Dedifferentiated amniotic fluid mesenchymal stem cell (primary cell): ENCODE results near the gene KCNH5.

Experiments
- DNase-seq: peaks from one replicate; pipeline ENCODE4 v3.0.0-alpha.2; 2016; ENCODE audit errors: extremely low spot score

Gene KCNH5

DNA sequence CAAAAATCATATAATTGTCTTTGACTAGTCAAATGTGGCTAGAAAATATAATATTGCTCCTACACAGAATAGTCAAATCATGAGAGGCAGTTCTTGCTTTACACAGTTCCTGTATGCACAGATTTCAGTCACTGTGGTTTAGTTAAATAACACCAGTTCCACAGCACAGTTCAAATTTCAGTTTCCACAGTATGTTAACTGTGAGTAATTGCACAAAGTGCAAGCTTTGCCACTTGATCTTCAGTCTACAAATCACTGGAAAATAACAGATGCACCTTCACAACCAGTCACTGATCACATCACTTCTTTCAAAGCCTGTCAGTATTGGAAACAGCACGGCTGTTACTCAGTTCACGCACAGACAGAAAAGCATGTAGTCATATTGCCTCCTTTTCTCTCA lies 38.7 kb downstream of the KCNH5 start:
- no peak for DNase-seq

DNA sequence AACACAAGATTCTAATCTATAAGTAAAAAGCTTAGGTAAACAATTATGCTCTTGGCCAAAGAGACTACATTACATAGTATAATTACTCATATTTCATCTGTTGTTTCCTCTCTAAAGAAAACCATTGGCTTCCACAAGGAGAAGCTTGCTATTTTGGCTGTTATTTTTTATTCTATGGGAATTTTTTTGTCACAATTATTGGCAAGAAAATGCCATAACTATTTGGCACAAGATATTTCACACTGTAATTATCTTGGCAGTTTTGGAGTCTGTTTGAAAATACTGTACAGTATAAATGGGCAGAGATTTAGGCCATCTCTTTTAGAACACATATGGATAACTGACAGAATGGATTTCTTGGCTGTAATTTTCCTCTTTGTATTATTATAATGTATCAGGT lies 51.2 kb downstream of the KCNH5 start:
- DNase-seq, result no peak

DNA sequence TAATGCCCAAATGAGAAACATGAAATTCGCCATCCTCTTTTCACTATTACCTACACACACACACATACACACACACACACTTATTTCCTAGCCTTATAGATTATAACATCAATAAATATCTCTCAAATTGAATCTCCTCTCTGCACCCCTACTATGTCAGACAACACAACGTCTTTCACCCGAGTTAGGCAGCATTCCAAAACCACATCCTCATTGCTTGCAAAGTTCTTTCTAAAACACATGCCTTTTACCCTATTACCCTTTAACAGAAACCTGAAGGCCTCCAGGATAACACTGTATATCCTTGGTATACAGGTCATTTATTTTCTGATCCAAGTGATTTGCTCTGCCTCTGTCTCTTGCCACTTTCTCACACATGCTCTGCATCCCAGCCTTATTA lies 56.3 kb downstream of the KCNH5 start:
- DNase-seq, result no peak

DNA sequence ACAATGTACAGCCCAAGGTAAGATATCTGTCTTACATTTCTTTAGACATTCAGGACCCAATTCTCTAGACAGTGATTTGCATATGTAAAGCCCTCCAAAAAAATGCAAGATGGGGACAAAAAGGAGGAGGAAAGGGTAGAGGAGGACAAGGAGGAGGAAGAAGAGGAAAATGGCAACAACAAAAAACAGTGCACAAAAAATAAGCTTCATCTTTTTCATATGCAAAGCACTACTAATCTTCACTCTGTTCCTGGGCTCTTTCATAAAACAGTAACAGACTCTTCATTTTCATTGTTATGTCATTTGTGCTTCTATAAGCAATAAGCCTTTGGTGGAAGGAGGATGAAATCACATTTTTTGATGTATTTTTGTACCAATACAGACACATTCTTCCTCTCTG lies 61.4 kb downstream of the KCNH5 start:
- DNase-seq, result no peak

DNA sequence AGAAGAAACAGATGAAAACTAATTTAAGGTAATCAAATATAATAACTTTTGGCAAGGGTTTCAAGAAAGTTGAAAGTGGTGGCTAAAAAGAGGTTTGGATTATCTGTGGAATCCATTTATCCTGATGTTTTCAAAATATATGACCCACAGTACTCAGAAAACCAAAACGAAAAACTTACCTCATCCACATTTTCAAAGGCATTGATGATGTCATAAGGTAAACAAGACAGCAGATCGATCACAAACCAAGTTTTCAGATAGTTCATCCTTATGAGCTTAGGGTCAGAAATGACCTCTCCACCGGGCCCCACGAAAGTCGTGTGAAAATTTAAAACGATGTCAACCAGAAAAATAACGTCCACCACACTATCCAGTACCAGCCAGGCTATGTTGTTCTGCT lies 64.6 kb downstream of the KCNH5 start:
- no peak for DNase-seq

DNA sequence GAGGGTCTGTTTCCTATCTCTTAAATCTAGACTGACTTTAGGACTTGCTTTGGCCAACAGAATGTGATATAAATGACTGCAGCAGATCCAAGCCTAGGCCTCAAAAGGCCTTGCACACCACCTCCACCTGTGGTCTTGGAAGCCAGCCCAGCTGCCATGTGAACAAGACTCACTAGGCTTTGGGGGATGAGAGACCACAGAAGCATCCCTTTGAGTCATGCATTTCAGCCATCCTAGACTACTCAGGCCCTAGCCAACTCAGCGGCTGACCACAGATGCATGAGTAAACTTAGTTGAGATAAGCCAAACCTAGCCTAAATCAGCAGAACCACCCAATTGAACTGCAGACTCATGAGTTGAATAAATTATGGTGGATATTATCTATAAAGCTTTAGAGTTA lies 87.7 kb downstream of the KCNH5 start:
- DNase-seq, result peak; percentile 50

DNA sequence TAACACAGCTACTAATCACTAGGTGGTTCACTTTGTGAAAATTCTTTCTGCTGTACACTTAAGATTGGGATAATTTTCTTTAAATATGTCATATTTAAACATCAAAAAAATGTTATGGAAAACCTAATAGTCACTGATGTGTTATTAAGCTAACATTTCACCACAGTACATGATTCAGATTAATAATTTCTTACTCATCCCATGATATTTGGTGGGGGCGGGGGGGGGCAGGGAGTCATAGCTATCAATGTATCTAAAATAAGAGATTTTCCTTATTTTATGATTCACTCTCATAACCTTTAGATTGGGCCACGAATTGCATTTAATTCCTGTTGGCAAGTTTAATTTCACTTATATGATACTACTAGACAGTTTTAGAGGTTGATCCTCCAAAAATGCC lies 88.8 kb downstream of the KCNH5 start:
- DNase-seq, result no peak

DNA sequence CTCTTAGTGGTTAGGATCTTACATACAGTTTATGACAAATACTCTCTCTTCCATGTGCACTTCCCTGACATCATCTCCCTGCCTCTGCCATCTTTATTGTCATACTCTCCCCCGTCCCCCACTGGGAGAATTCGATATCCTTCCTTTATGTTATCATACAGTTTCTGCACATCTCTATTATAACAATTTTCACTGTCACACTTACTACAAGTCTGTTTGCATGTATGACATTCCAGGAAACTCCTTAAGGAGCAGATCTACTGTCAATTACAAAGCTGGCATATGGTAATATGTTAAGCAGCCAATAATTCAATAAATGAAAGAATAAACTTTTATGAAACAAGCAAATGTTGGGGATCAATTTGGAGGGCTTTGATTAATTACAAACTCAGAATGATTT lies 91.1 kb downstream of the KCNH5 start:
- DNase-seq, result no peak

DNA sequence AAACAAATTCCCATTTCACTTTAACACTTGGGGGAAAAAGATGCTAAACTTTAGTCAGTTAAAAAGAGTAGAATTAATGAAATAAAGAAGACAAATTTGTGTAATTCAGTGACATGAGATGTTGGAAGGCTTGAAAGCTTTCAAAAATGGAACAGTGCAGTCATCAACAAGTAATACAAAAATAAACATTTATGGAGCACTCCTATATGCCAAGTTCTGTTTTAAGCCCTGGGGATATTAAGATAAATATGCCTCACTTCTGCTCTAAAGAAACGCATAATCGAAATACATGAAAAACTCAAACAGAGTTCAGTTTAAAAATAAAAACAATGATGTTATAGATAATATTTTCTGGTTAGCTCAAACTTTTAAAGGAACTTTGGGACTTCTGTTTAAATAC lies 93.0 kb downstream of the KCNH5 start:
- DNase-seq, result no peak

DNA sequence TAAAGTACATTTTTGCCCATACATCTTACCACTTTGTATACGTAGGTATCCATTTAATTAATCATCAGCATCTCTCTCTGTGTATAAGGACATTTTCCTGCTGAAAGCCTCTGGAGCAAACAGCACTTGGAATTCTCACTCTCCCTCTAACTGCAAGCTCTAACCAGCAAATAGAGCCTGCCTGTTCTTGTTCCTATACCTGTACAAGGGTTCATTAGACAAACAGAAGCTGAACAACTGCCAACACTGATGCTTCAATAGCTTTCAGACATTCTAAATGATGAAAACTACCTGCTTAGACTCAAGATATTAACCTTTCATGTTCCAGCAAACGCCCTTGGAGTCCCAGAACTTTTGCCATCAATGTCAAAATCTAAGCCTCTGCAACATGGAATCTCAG lies 98.0 kb downstream of the KCNH5 start:
- no peak for DNase-seq

DNA sequence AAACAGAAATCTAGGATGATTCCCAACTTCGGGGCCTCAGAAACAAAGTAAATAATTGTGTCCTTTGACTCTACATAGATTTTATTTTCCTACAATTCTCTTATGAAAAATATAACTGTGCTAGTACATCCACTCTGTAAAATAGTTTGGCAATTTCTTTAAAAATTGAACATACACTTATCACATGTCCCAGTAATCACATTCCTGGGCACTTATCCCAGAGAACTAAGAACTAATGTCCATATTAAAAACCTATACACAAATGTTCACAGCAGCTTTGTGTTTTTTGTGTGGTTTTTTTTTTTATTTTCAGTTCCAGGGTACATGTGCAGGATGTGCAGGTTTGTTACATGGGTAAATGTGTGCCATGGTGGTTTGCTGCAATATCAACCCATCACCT lies 99.0 kb downstream of the KCNH5 start:
- DNase-seq, result no peak

DNA sequence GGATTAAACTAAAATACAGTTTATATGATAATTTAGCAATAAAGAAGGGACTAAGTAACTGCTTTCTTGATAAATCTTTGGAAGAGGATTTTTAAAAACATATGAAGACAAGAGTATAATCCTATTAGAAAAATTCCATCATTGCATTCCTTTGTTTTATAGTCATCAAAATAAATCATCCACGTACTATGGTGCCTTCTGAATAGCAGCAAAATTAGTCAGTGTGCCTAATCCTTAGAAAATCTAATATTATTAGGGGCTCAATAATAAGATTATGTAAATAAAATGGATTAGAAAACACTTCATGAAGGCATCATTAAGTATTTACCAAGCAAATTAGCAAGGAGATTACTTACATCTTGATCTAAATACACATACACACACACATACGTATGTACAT lies 102.1 kb downstream of the KCNH5 start:
- DNase-seq, result no peak

DNA sequence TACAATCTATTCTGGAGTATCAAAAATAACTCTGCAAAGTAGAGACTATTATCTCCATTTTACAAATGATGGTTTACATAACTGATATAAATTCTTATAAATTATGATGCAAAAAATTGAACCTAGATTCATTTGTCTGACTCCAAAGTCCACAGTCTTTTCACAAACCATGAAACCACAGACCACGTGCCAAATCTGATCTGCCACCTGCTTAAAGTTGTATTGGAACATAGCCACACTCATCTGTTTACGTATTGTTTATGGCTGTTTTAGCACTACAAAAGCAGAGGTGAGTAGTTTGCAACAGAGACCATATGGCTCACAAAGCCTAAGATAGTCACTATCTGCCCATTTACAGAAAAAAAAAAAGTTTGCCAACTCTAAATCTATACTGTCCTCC lies 105.3 kb downstream of the KCNH5 start:
- no peak for DNase-seq

DNA sequence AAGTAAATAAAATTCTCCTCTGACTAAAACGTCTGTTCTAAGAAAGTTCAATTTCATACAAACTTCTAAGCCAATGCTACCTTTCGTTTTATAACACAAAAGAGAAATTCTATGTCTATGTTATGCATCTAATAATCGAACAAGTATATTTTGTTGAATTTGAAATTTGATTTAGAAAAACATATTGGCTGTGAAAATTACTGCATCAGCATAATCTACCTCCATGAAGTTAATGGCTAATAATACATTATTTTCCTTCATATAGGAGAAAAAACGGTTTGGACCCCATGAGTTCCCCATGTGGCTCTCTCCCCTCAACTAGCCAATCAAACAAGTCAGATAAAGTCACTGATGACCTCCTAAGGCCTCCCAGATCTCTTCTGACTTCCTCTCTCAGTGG lies 106.5 kb downstream of the KCNH5 start:
- DNase-seq, result no peak

DNA sequence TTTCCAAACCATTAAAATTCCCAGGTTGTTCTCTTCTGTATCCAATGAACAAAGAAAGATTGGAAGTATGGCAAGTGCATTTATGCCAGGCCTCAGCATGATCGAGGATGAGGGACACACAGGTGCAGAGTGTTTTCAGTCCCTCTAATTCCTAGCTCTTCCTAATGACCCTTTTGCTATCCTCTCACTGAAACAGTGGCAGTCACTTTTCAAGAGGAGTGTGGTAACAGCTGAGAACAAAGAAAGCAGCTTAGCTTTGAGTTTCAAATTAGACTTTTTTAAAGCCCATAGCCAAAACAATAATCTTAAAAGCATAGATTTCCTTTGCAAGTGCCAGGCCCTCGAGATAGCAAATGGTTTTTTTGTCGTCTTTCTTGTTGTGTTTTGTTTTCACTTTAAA lies 110.8 kb downstream of the KCNH5 start:
- DNase-seq, result no peak

DNA sequence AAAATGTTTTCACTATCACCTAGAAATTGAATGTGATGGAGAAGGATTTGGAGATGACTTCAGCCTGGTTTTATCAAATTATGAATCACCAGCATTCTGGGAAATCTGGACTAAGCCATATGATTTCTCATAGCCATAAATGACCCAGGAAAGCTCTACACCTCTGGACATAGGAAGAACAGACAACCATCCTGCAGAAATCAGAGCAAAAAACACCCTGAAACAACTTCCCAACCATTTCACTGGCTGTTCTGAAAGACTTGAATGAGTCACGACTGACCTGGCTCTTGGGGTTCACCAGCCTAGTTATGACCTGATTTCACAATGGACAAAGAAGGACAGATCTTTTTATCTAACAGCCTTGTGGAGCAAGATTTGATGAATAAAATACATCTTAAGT lies 123.8 kb downstream of the KCNH5 start:
- DNase-seq, result no peak

DNA sequence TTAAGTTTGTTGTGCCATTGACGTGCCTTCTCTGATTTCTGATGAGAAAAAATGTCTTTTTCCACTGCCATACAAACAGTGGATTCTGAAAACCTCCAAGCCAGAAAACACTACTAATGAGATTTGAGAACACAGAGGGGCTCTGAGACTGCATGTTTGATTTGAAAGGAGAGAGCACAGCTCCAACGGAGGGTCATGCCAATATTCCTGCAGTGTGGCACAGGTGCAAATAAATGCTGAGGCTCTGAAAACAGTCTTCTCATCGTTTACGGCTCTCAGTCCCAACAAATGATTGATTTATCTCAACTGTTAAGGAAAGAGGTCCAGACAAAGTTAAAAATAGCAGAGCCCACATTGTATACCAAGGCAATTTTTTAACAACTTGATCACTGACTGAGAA lies 128.7 kb downstream of the KCNH5 start:
- DNase-seq, result no peak

DNA sequence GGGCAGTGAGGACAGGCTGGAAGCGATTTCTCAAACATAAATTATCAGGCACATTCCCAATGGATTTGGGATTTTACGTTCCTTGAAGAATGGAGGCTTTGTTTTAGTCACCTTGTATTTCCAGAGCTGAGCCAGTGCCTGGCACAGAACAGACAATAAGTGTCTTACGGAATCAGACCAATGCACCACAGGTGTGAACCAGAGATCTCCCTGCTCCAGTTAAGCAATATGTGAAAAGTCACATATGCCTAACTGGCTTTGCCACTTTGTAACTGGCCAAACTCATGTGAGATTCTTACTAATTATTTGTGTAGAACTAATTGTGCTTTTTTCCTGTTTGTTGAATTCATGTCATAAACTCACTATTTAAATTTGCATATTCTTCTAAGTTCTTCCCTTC lies 130.4 kb downstream of the KCNH5 start:
- DNase-seq, result no peak

DNA sequence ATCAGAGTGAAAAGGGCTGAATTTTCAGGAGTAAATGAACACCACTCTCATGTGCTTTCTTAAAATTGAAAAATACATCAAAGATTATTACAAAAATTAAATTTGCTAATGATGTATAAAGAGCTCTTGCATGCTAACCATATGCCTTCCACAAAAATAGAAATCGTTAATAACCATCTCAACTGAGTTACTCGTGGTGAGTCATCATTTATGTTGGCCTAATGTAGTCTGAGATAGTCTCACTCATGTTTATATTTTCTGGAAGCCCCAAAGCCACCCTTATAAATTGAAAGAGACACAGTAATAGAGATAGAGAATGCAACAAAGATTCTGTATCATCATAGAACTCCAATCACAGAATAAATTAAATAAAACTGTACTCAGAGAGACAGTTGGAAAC lies 131.2 kb downstream of the KCNH5 start:
- no peak for DNase-seq

DNA sequence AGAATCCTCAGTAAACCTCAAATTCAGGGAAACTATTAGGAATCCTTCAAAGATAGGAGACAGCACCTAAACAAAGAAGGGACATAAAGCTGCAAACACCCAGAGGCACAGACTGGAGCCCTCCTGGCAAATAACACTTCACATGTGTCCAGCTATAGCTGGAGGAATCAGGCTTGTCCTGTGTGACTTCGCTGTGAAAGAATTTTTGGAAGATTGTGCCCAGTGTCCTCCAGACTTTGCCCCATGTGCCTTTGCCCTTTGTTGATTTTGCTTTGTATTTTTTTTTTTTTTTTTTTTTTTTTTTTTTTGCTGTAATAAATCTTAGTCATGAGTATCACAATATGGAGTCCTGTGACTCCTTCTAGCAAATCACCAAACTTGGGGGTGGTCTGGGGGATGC lies 136.8 kb downstream of the KCNH5 start:
- DNase-seq, result no peak

DNA sequence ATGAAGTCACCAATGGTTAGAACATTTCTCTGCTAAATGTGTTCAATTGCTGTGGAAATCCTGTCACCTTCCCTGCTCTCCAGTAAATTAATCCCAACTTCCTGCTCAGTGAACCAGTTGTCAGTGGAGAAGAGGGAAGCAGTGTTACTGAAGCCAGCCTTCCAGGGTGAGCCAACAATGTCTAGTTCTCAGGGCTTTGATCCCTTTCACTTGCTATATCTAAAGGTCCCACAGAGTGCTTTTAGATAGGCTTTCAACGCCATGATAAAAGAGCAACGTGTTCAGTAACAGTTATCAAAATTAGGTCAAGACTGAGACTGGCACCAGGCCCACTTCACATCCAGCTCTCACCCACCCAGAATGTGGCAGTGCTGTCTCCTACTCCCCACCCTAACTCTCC lies 139.7 kb downstream of the KCNH5 start:
- no peak for DNase-seq

DNA sequence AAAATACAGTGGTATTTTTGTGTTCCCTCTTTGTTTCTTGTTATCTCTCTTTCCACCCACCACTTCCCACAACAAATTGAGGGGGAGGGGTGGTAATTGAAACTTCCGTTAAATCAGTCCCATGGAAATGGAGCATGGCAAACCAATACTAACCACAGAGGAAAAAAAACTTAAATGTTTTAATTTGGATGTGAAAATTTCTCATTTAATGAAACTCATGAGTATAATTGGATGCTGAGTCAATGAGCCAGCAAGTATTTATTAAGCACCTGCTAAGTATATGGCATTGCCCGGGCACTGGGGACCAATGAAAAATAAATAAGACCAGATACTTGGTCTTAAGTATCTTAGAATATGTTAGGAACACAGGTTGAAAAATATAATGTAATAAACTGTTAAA lies 147.5 kb downstream of the KCNH5 start:
- DNase-seq, result no peak

DNA sequence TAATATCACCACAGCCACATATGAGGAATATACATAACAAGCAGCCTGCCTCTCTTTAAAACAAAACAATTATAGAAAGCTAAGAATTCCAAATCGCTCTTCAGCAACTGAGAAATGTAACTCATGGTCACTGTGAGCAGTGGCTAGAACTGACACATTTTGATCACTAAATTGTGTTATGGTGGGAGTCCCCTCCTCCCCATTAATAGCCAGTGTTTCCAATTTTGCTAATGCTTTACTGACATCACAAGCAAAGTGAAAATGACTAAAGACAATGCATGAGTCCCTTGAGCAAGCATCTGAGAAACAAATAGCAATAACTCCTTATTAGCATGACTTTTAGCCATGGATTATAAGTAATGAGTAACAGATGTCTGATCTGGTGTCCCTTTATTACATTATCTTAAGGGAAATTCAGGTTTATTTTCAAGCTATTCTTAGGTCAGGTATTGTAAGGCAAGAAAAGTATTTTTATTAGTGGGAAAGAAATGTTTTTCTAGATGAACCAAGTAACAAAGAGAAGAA lies 148.3 kb downstream of the KCNH5 start:
- no peak for DNase-seq

DNA sequence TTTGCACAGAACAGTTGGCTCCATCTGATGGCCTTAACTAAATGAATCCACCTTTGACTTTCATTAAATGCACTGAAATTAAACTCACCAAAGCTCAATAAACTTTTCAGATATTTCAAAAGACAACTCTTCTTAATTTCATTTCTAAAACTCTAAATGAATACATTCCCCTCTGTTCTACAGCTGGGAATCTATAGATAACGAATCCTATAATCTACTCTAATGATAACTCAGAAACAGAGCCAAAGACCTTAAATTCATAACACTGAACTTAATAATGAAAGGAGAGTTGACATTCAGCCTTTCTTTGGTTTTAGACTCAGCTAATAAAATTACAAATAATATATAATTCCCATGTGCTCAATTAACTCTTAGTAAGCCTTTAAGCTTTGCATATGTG lies 150.5 kb downstream of the KCNH5 start:
- DNase-seq, result no peak

DNA sequence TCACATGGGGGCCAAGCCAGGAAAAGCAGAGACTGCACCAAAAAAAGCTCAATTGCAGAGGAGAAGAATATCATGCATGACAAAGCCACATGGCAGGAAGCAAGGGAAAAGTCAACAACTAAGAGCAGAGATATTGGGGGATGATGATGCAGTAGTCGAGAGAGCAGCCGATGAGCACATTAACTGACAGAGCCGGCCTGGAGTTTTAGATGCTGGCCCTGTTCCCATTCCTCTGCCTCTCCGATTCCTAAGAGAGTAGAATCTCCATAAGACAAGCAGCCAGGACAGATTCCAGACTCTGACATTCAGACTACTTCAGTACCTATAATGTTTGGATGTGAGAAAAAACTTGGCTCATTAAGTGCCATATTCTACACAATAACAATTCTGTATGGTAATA lies 155.9 kb downstream of the KCNH5 start:
- no peak for DNase-seq
